ENCODE results near the gene BANF1.

GRCh38 chr11:65975771-65976170 lies 26.5 kb upstream of the BANF1 start:
- TF ChIP-seq EZH2 (IDR thresholded peaks at IDR 0.05; ENCODE audit: low read depth) (no peak), CTCF (conservative IDR thresholded peaks at IDR 0.05) (no peak)
